Activated effector memory CD4-positive, alpha-beta T cell treated with Interleukin-2 at 50 U/mL for 16 hours (primary cell): ENCODE results near the gene EMC10.
A peak's percentile ranks its signal among the peaks of the same experiment; 100 is the strongest.
"Not testable (repeated sequence)": the region's sequence is repeated elsewhere in the genome, so short reads cannot be mapped to it uniquely, and the experiment has no call there.

Experiments
- DNase-seq: peaks from one replicate; pipeline ENCODE4 v3.0.0-alpha.2; 2020

Gene EMC10

DNA sequence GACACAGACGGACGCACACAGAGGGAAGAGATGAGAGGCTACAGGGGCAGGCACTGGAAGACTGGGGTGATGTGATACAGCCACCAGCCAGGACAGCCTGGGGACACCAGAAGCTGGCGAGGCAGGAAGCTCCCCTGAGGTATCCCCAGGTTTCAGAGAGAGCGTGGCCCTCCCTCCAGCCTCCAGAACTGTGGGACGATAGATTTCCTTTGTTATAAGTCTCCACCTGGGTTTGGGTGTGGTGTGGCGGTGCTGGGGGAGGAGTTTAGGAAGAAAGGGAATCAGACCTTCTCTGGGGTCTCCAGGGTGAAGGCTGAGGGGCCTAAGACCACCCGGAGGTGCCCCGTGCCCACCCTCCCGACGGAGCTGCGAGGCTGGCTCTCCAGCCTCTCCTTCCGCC, 40.1 kb downstream of the EMC10 start:
- no peak for DNase-seq

DNA sequence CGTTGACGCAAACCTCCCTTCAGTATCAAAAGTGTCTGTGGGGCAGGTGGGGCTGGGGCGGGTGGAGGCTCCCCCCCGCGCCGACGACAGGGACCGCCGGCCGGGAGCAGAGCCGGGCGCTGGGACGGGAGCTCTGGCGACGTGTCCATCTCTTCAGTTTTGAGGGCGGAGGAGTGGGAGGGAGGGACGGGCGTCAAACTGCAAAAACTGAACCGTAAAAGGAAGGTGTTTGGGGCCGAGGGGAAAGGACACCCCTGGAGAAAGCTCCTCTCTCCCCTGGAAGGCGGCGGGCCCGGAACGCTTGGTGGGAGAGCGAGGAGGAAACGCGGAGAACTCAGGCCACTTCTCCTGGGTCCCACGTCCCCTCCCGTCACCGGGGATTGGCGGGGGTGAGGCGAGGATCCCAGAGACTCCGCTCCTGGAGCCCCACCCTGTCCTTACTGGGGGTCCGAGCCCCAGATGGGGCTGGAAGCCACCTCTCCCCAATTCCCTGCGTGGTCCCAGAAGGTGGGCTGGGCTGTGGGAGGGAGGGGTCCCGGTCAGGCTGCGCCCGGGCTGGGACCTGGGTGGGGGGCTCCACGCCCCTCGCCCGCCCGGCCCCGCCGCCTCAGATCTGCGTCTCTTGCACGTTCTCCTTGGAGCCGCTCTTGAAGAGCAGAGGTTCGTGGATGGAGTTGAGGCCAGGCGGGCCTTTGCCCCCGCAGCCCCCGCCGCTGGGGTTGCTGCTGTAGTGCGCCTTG, 40.8 kb downstream of the EMC10 start:
- DNase-seq: no peak

DNA sequence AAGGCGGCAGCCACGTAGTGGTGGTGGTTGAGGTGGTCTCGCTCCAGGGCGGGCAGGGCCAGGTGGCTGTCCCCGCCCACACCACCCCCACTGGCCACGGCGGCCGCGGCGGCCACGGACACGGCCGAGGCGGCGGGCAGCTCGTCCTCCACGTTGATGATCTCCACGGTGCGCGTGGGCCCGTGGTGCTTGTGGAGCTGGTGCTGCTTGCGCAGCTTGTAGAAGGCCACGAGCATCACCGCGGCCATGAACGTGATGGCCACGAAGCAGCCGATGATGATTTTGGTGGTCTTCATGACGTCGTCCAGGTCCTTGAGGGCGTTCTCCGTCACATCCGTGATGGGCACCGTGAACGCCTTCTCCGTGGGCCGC, 41.4 kb downstream of the EMC10 start:
- DNase-seq: no peak

DNA sequence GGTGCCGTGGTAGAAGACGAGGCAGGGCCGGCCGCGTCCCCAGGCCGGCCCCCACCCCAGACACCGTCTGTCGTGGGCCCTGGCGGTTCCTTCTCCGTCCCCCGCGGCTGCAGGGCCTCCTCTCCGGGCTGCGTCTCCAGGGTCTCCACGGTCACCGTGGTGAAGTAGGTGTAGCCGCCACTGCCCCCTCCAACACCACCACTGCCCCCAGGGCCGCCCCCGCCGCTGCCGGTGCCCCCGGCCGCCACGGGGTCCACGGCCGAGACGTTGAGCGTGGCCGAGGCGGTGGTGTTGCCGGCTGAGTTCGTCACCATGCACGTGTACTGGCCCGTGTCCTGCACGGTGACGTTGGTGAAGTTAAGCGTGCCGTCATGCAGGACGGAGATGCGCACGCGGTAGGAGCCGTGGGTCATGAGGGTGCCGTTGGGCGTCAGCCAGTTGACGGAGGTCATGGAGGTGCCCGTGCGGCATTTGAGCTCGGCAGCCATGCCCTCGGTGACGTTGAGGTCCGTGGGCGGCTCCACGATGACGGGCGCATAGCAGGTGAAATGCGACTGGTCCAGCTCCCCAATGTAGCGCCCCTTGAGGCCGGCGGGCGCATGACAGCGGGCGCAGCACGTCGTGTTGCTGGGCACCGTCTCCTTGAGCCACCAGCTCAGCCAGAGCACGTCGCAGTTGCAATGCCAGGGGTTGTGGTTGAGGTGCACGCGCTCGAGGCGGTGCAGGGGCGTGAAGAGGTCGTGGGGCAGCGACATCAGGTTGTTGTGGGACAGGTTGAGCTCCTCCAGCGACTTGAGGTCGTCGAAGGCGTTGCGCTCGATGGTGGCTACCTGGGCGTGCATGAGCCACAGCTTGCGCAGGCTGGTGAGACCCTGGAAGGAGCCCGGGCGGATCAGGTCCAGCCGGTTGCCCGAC, 42.0 kb downstream of the EMC10 start:
- DNase-seq: no peak

DNA sequence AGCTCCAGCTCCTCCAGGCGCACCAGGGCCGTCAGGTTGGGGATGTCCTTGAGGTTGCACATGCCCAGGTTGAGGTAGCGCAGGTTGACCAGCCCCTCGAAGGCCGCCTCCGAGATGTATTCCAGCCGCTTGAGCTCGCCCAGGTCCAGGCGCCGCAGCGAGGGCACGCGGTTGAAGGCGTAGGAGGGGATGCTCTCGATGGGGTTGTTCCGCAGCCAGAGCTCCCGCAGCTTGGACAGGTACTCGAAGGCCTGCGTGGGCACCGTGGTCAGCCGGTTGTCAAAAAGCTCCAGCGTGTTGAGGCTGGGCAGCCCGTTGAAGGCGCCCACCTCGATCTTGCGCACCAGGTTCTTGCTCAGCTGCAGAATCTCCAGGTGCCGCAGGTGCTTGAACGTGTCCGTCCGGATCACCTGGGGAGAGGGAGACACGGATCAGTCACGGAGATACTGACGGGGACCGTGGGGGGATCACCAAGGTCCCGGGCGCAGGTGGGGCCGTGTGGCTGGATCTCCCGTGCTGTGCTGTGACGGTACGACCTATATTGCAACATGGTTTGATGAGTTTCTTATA, 42.8 kb downstream of the EMC10 start:
- DNase-seq: no peak

DNA sequence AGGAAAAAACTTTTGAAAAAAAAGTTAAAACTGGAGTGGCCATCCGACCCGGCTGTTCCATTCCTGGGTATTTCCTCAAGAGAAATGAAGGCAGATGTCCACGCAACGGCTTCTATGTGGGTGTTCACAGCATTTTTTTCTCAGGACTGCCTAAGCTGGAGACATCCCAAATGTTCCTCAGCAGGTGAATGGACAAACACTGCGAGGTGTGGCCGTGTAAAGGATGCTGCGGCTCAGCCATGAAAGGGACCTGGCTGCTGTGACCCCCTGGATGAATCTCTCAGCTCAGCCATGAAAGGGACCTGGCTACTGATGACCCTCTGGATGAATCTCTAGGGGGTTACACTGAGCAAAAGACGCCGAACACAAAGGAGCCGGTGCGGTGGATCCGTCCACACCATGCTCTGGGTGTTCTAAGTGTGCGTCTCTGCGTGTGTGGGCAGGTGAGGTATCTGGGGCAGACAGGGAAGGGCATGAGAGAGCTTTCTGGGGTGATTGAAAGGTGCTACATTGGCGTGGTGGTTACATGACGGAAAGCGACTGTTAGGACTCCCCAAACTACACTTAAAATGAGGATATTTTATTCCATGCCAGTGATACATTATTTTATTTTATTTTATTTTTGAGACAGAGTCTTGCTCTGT, 44.6 kb downstream of the EMC10 start:
- no peak for DNase-seq

DNA sequence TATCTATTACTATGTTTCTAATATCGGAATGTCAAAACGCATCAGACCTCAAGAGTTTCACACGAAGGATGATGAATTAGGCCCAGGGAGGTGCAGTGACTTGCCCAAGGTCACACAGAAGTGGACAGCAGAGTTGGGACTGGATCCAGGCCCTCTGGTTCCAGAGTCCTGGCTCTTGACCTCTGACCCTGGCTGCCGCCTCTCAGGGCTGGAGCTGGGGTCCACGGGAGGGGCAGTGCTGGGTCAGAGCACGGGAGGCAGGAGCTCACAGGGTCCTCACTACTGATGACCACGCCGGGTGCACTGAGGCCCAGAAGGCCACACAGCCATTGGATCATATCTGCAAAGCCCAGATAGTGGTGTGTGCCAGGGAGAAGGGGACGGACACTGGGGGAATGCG, 46.6 kb downstream of the EMC10 start:
- DNase-seq: no peak

DNA sequence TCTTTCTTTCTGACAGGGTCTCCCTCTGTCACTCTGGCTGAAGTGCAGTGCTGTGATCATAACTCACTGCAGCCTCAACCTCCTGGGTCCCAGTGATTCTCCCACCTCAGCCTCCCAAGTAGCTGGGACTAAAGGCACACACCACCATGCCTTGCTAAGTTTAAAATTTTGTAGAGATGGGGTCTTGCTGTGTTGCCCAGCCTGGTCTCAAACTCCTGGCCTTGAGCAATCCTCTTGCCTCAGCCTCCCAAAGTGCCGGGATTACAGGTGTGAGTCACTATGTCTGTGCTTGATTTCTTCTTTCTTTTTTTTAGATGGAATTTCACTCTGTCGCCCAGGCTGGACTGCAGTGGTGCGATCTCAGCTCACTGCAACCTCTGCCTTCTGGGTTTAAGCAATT, 51.7 kb downstream of the EMC10 start:
- not testable (repeated sequence) for DNase-seq

DNA sequence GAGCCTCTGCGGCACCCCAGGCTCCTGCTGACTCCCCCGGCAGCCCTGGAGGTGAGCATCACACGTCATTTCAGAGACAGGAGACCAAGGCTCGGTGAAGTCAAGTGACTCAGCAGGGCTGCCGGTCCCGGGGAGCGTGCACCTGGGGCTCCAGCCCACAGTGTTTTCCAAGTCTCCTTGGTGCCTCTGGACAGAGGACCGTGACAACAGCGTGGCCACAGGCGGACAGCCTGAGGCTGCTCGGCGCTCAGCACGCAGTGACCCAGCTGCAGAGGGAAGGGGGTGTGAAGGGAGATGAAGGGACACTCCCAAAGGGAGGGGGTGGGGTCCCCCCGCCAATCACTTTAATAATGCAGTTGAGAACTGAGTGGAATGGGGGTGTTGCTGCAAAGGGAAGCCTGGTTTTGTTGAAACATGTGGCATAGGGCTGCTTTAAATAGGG, 54.9 kb downstream of the EMC10 start:
- DNase-seq: no peak

DNA sequence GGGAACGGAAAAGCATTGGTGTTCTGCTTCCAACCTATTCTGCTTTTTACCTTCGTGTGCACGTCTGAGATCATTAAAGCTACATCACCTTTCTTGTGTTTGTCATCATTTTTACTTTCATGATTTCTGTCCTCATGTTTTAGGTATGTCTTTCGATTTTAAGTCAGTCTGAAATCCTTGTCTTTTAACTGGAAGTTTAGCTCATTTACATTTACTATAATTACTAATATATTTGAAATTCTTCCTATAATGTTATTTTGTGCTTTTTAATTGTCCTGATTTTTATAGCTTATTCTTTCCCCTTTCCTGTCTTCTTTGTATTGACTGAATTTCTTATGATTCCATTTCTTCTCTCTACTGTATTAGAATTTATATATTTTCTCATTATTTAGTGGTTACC, 56.6 kb downstream of the EMC10 start:
- no peak for DNase-seq

DNA sequence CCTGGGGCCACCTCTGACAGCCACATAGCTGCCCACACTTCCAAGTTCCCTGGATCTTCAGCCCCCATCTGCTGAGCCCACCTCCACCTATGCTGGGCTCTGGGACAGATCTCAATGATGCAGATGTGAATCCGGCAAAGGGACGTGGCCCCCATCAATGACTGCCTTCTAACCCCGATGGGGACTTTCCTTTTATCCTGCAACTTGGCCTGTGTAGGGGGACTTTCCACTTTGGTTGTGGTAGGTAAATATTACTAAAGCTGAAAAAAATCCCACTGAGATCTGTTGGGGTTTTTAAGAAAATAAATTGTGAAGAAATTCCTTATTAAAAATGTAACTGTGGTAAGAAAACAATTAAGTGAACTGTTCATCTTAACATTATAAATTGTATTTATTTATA, 58.2 kb downstream of the EMC10 start:
- DNase-seq: no peak

DNA sequence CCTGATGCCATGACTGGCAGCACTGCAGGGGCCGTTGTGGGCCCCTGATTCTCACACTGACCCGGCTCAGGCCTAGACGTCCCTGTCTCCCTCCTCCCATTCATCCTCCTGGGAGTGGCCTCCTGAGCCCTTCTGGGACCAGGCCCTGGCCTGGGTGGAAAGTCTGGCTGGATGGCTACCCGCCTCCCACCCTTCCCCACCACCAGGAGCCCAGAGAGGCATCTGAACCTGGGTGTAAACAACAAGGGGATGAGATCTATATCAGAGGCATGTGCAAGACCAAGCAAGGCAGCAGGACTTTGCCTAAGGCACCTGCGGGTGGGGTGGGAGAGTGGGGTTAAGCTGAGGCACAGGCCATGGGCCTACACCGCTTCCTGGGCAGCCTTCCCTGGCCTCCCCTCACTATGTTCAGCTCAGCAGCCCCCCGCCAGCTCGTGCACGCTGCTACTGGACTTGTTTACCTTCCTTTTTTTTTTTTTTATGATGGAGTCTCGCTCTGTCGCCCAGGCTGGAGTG, 59.4 kb downstream of the EMC10 start:
- DNase-seq: no peak

DNA sequence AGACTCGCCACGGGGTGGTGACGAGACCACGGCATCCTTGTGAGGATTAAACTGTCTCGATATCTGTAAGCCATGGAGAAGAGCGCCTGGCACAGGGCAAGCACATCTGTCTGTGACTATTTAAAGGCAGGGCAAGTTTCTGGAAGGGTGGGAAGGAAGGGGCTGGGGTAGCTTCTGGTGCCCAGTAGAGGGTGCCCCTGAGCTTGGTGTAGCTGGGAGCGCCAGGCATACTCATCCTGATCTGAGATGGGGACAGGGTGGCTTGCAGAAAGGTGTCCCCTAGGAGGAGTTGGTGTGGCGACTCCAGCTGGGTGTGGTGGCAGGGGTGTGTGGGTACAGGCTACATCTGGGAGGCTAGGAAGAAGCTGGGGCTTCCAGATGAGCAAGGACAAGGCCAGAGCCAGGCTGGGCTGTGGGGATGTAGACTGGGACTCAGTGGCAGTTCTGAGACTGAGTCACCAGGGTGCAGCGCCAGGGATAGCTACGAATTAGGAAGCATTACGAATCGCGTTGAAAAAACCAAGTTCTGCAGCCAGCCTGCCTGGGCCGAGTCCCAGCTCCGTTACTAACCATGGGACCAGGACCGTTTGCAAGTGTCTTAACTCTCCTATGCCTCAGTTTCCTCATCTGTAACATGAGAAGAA, 60.5 kb downstream of the EMC10 start:
- DNase-seq: no peak

DNA sequence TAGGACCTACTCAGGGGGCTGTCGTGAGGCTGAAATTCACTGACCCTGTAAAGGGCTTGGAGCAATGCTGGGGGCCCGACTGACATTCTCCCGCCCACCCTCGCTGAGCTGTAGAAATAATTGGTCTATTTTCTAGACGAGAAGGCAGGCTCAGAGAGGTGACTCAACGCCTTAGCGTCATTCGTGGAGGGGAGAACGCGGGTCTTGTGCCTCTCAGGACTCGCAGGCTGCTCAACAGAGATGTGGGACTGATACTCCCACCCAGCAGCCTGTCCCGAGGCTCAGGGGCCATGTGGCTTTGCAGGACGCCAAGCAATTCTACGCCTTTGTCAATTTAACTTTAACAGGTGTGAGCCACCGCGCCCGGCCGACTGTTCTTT, 61.0 kb downstream of the EMC10 start:
- DNase-seq: no peak

DNA sequence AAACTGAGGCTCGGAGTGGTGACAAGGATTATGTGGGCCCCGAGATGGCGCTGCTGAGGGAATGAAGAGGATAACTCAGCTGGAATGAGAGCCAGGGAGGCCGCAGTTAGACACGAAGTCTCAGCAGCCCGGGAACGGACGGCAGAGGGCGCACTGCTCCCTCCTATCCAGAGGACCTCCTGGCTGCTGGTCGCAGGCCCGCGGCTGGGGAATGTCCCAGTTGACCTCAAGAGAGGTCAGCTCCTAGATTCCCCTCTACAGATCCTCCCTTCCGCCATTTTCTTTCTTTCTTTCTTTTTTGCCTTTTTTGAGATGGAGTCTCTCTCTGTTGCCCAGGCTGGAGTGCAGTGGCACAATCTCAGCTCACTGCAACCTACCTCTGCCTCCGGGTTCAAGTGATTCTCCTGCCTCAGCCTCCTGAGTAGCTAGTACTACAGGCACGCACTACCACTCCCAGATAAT, 61.5 kb downstream of the EMC10 start:
- peak; percentile 32 for DNase-seq
